Parathyroid adenoma (tissue), 2 donors: Measurements from ENCODE around the gene MSMP.

Experiments
- H2AFZ ChIP-seq: fragments of 300-600 bp; sonication (generic); one replicate; pipeline ENCODE4 v1.7.0; 2017; ENCODE audit warnings: antibody characterized with exemption, mild to moderate bottlenecking
- H3K27ac ChIP-seq: fragments of 300-600 bp; sonication (generic); one replicate; pipeline ENCODE4 v1.7.0; 2017
- H3K27me3 ChIP-seq: fragments of 300-600 bp; sonication (generic); one replicate; pipeline ENCODE4 v1.7.0; 2017; ENCODE audit warnings: low read length; ENCODE audit not compliant: control insufficient read depth, insufficient read depth
- H3K36me3 ChIP-seq: fragments of 300-600 bp; sonication (generic); one replicate; pipeline ENCODE4 v1.7.0; 2017; ENCODE audit warnings: low read length; ENCODE audit not compliant: control insufficient read depth, insufficient read depth
- H3K4me1 ChIP-seq: fragments of 300-600 bp; sonication (generic); one replicate; pipeline ENCODE4 v1.7.0; 2017; ENCODE audit warnings: control low read depth
- H3K4me2 ChIP-seq: fragments of 300-600 bp; sonication (generic); one replicate; pipeline ENCODE4 v1.7.0; 2017; ENCODE audit warnings: low read length
- H3K4me3 ChIP-seq: fragments of 300-600 bp; sonication (generic); one replicate; pipeline ENCODE4 v1.7.0; 2017; ENCODE audit warnings: low read depth, low read length
- H3K79me2 ChIP-seq: fragments of 300-600 bp; sonication (generic); one replicate; pipeline ENCODE4 v1.7.0; 2017; ENCODE audit warnings: control low read depth
- H3K9ac ChIP-seq: fragments of 300-600 bp; sonication (generic); one replicate; pipeline ENCODE4 v1.7.0; 2017; ENCODE audit warnings: mild to moderate bottlenecking
- H3K9me3 ChIP-seq: fragments of 300-600 bp; sonication (generic); one replicate; pipeline ENCODE4 v1.7.0; 2017; ENCODE audit warnings: low read length; ENCODE audit not compliant: control insufficient read depth
- TF ChIP-seq, protein P1 (sequence below): fragments of 300-600 bp; sonication (generic); IDR thresholded peaks from one replicate; pipeline ENCODE4 v1.7.0; 2017; ENCODE audit warnings: antibody characterized with exemption, mild to moderate bottlenecking
- donor health status: primary hyperparathyroidism.

The MSMP gene, protein sequence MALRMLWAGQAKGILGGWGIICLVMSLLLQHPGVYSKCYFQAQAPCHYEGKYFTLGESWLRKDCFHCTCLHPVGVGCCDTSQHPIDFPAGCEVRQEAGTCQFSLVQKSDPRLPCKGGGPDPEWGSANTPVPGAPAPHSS

GRCh38 chr9:35754264-35754663 is at the start of gene MSMP:
Gene MSMP, minus strand, starts transcription at chr9:35754276. Its CDS starts 147 bp downstream, at chr9:35754129.
- H3K9me3 ChIP-seq: no peaks in the 10 kb centered on the region
- no peak within 1 kb of the TSS for H3K4me3 ChIP-seq
- peaks cover 5% of the 10 kb centered on the region for H3K4me1 ChIP-seq
- H3K4me2 ChIP-seq: no peak within 1 kb of the TSS
- no peak within 1 kb of the TSS for H2AFZ ChIP-seq
- TF ChIP-seq, protein P1, sequence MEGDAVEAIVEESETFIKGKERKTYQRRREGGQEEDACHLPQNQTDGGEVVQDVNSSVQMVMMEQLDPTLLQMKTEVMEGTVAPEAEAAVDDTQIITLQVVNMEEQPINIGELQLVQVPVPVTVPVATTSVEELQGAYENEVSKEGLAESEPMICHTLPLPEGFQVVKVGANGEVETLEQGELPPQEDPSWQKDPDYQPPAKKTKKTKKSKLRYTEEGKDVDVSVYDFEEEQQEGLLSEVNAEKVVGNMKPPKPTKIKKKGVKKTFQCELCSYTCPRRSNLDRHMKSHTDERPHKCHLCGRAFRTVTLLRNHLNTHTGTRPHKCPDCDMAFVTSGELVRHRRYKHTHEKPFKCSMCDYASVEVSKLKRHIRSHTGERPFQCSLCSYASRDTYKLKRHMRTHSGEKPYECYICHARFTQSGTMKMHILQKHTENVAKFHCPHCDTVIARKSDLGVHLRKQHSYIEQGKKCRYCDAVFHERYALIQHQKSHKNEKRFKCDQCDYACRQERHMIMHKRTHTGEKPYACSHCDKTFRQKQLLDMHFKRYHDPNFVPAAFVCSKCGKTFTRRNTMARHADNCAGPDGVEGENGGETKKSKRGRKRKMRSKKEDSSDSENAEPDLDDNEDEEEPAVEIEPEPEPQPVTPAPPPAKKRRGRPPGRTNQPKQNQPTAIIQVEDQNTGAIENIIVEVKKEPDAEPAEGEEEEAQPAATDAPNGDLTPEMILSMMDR: no peak
- H3K27ac ChIP-seq: no peak within 1 kb of the TSS
- H3K36me3 ChIP-seq: no peaks in the 10 kb centered on the region
- H3K79me2 ChIP-seq: no peaks in the 10 kb centered on the region
- H3K27me3 ChIP-seq: no peaks in the 10 kb centered on the region
- no peak within 1 kb of the TSS for H3K9ac ChIP-seq

DNA sequence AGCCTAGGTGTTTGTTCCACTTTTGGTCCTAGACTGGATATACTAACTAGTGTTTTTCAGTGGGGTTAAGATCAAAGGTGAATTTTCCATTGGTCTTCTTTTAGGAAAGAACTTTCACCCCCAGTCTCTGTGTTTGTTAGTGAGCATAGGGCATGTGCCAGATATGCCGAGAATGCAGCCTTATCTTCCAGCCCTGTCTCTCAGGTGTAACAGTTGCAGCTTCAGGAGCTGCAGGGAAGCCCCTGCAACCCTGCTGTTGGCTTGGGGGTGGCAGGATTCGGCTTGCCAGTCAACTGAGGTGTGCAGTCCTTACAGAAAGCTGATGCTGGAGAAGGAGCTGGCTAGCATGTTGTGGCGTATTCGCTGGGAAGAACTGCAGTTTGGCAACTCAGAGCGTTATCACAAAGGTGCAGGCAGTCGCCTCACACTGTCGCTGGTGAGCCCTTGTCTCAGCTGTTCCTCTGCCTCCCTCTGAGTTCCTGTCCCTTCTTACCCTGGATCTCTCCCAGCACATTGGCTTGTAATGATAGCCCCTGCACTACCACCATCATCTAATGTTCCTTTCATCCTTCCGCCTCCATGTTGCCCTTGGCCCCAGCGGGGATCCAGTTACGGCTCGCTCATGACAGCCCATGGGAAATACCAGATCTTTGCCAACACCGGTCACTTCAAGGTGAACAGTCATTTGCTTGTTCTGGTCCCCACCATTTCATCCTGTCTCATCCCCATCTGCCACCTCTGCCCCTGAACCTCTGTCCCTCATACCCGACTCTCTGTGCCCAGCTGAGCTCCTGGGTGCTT is 47.5 kb upstream of the MSMP start:
- Histone ChIP-seq H3K4me1 (no peaks in the 10 kb centered on the region), H3K9ac (no peak overlapping the region), H3K79me2 (no peaks in the 10 kb centered on the region), H3K4me3 (no peak overlapping the region), H3K9me3 (no peaks in the 10 kb centered on the region), H3K36me3 (no peaks in the 10 kb centered on the region), H3K27me3 (no peaks in the 10 kb centered on the region), H3K4me2 (no peak overlapping the region), H2AFZ (no peak overlapping the region), H3K27ac (no peak overlapping the region)
- TF ChIP-seq, protein P1: no peak

- TF ChIP-seq, protein P1: no peak
- H3K4me2 ChIP-seq: no peak overlapping the region
- H3K4me1 ChIP-seq: no peaks in the 10 kb centered on the region
- no peak overlapping the region for H3K27ac ChIP-seq
- no peaks in the 10 kb centered on the region for H3K9me3 ChIP-seq
- H3K36me3 ChIP-seq: no peaks in the 10 kb centered on the region
- H3K27me3 ChIP-seq: no peaks in the 10 kb centered on the region
- no peak overlapping the region for H3K4me3 ChIP-seq
- no peaks in the 10 kb centered on the region for H3K79me2 ChIP-seq
- H3K9ac ChIP-seq: no peak overlapping the region
- H2AFZ ChIP-seq: no peak overlapping the region
Measured at GRCh38 chr9:35800530-35800929, 46.5 kb upstream of the MSMP start.

- Histone ChIP-seq H3K9ac (no peak overlapping the region), H3K9me3 (no peaks in the 10 kb centered on the region), H3K36me3 (no peaks in the 10 kb centered on the region), H3K79me2 (no peaks in the 10 kb centered on the region), H3K4me1 (no peaks in the 10 kb centered on the region), H3K27me3 (no peaks in the 10 kb centered on the region), H3K4me3 (no peak overlapping the region), H2AFZ (no peak overlapping the region), H3K27ac (no peak overlapping the region), H3K4me2 (no peak overlapping the region)
- TF ChIP-seq, protein P1: no peak
Measured at GRCh38 chr9:35798658-35799374, 44.7 kb upstream of the MSMP start.
